Adrenal gland (tissue), 12 donors: ENCODE data around the gene ADIPOR2. TPM values are rescaled to one million over a fixed set of nuclear protein-coding genes. Genes with fewer than 3 reads are reported as not detected.
"Not testable (repeated sequence)": the region's sequence is repeated elsewhere in the genome, so short reads cannot be mapped to it uniquely, and the experiment has no call there.

Experiments used
- DNase-seq, 7 donors: peaks; one replicate each; pipeline ENCODE4 v3.0.0-alpha.2; 2019 to 2020
- H3K27ac ChIP-seq, 5 donors: fragments of 200-600 bp; sonication (generic) in 4 of 5; 1 replicate in 3 of 5; 2 replicates in 2 of 5; pipeline versions ENCODE4 v1.5.1 to v1.8.0; 2016 to 2020; ENCODE audit warnings: mild to moderate bottlenecking in 1 of 5
- H3K27me3 ChIP-seq: fragments of 200-600 bp; 2 replicates; pipeline ENCODE4 v1.8.0; 2021
- H3K36me3 ChIP-seq, 2 donors: fragments of 200-600 bp; replicated peaks in 1 of 2; 1 replicate in 1 of 2; 2 replicates in 1 of 2; pipeline versions ENCODE4 v1.5.1 to v1.8.0; 2018 to 2022
- H3K4me1 ChIP-seq, 2 donors: fragments of 200-600 bp; replicated peaks in 1 of 2; 1 replicate in 1 of 2; 2 replicates in 1 of 2; pipeline versions ENCODE4 v1.5.1 to v1.8.0; 2018 to 2021
- H3K4me3 ChIP-seq, 4 donors: fragments of 200-600 bp; sonication (generic) in 3 of 4; one replicate each; pipeline ENCODE4 v1.5.1; 2016 to 2018
- H3K9me3 ChIP-seq, 3 donors: fragments of 200-600 bp; sonication (generic) in 1 of 3; replicated peaks in 1 of 3; 1 replicate in 2 of 3; 2 replicates in 1 of 3; pipeline versions ENCODE4 v1.5.1 to v1.8.0; 2016 to 2021
- CTCF ChIP-seq, 6 experiments: fragments of 450-650 bp in 4 of 6; fragments of 200-600 bp in 2 of 6; sonication (generic) in 1 of 6; IDR thresholded peaks; 1 replicate in 5 of 6; 2 replicates in 1 of 6; pipeline versions ENCODE4 v1.5.1 to v1.8.0; 2016 to 2021; ENCODE audit warnings: antibody characterized with exemption in 6 of 6, mild to moderate bottlenecking in 2 of 6, moderate library complexity in 1 of 6
- POLR2A ChIP-seq, 2 donors: fragments of 450-650 bp; IDR thresholded peaks; one replicate each; pipeline ENCODE4 v1.6.1; 2017; ENCODE audit warnings: antibody characterized with exemption in 2 of 2, mild to moderate bottlenecking in 2 of 2, moderate library complexity in 1 of 2
- WGBS, 4 donors: extraction: QIAGEN DNeasy Blood & Tissue Kit in 2 of 4; methylation state at CpG; one replicate each; pipeline versions ENCODE4 v1.1.5 to v1.1.7; 2013 to 2017; 5-methylcytosine and 5-hydroxymethylcytosine counted together
- intact Hi-C, 2 donors: fragments of 100-400 bp; cut with DNase I; formaldehyde crosslinking; loops; one replicate each; pipeline versions ENCODE4 v1.14.1 to v1.15.0; 2022 to 2023
- polyA plus RNA-seq, 3 donors: library from polyadenylated mRNA; stranded (reverse); fragments of 200-250 nt in 2 of 3; fragments of 350-450 nt in 1 of 3; fragmentation: Illumina TruSeq in 1 of 3; extraction: RNeasy Lipid Tissue Mini Kit (QIAGEN cat#74804) in 1 of 3; gene quantifications; one replicate each; pipeline ENCODE4 v1.2.3, GENCODE V29; 2013 to 2014
- total RNA-seq, 9 donors: library from RNA; depleted of rRNA in 4 of 9; stranded (reverse); fragments of >200 nt in 4 of 9; fragments of 120-200 nt in 1 of 9; fragmentation: NEBNext Ultra II Directional in 1 of 9; extraction: Animal tissue kit (Norgen Biotek cat#: 25700) in 1 of 9; gene quantifications; one replicate each; pipeline versions ENCODE4 v1.1.0 to v1.2.4, GENCODE V29; 2013 to 2023
- donor health status: healthy with polysubstance abuse.
- donor health status: Bipolar disorder and iron deficiency.
- donor health status: DM: yes; HTN: yes; CAD: no.
- donor health status: DM: no; HTN: no; CAD: no.
- donor health status: DM: no; HTN: no; CAD: no.
- donor health status: DM: yes; HTN: yes; CAD: no.

ADIPOR2 gene
- total and polyA plus RNA-seq, 12 donors, result 46.2 to 214 (median 98.6) TPM

DNA sequence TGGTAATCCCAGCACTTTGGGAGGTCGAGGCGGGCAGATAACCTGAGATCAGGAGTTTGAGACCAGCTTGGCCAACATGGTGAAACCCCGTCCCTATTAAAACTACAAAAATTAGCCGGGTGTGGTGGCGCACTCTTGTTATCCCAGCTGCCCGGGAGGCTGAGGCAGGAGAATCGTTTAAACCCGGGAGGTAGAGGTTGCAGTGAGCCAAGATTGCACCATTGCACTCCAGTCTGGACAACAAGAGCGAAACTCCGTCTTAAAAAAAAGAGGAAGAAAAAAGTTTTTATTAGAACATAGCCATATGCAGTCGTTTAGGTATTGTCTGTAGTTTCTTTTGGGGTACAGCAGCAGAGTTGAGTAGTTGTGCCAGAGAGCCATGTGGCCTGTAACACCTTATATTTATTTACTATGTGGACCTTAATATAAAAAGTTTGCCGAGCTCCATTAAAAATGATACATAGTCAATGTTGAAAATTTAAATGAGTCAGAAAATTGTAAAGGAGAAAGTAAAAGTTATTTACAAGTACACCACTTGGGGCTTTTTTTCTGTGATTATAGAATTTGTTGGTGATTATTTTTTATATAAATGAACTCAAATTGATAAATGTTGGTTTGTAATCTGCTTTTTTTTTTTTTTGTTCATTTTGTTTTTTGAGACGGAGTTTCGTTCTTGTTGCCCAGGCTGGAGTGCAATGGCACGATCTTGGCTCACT, 2.2 kb downstream of the ADIPOR2 start:
- 75 to 77% (median 76%) methylated on average over 15 of the region's 15 CpGs for WGBS, 4 donors
- H3K27ac ChIP-seq, result peak overlapping the region in 2 of 5 donors; percentile 6 to 23
- peak overlapping the region in 1 of 4 donors; percentile 78 for H3K4me3 ChIP-seq
- peaks cover 34 to 64% of the 10 kb centered on the region in 2 donors for H3K4me1 ChIP-seq
- TF ChIP-seq POLR2A (IDR thresholded peaks at IDR 0.05) (no peak), CTCF (IDR thresholded peaks at IDR 0.05) (no peak)
- no peaks in the 10 kb centered on the region for H3K27me3 ChIP-seq
- intact Hi-C loops, result loop anchor here in 1 of 2 donors (5.0 kb wide), 1 partner anchor 36 kb away; no protein-coding TSS in a partner anchor
- no peaks in the 10 kb centered on the region for H3K9me3 ChIP-seq
- no peak for DNase-seq
- H3K36me3 ChIP-seq, result no peaks in the 10 kb centered on the region

- H3K4me3 ChIP-seq, H3K27me3 ChIP-seq, H3K9me3 ChIP-seq, DNase-seq, H3K27ac ChIP-seq, H3K36me3 ChIP-seq, intact Hi-C loops: not testable (repeated sequence)
- WGBS, 4 donors, result 87 to 94% (median 90%) methylated on average over 8 of the region's 8 CpGs
- H3K4me1 ChIP-seq, result peaks cover 33 to 78% of the 10 kb centered on the region in 2 donors
These were observed 4.2 kb downstream of the ADIPOR2 start for GRCh38 chr12:1695097-1695496.

DNA sequence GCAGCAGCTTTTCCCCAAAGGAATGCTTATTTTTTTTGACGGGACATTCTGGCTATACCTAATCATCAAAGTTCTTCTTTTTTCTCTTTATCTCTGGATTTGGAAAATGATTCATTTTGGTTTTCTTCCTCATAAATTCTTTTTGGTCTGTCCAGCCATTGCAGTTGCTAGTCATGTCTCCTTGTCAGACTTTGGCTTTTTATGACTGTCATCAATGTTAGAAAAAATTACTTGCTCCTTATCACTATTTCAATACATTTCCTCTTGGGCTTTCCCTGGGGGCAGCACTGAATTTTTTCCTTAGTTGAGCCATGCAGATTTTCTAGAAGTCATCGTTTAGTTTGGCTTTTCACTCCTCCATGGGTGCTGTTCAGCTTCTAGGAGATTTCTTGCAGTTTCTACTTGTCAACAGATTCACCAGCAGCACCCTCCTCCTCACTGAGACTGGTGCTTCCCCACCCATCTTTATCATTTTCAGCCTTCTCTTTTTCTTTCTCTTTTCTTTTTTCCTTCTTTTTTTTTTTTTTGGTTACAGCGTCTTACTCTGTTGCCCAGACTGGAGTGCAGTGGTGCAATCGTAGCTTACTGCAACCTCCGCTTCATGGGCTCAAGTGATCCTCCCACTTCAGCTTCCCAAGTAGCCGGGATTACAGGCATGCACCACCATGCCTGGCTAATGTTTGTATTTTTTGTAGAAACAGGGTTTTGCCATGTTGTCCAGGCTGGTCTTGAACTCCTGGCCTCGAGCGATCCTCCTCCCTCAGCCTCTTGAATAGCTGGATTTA, 5.2 kb downstream of the ADIPOR2 start:
- intact Hi-C loops, result no loop called here
- 60 to 62% (median 62%) methylated on average over 8 of the region's 8 CpGs for WGBS, 4 donors
- Histone ChIP-seq H3K36me3 (no peaks in the 10 kb centered on the region), H3K27me3 (no peaks in the 10 kb centered on the region), H3K4me1 (peaks cover 29 to 78% of the 10 kb centered on the region in 2 donors), H3K9me3 (no peaks in the 10 kb centered on the region), H3K4me3 (no peak overlapping the region), H3K27ac (peak overlapping the region in 3 of 5 donors; percentile 18 to 61 (median 24))
- TF ChIP-seq CTCF (IDR thresholded peaks at IDR 0.05) (no peak), POLR2A (IDR thresholded peaks at IDR 0.05) (no peak)
- no peak for DNase-seq

DNA sequence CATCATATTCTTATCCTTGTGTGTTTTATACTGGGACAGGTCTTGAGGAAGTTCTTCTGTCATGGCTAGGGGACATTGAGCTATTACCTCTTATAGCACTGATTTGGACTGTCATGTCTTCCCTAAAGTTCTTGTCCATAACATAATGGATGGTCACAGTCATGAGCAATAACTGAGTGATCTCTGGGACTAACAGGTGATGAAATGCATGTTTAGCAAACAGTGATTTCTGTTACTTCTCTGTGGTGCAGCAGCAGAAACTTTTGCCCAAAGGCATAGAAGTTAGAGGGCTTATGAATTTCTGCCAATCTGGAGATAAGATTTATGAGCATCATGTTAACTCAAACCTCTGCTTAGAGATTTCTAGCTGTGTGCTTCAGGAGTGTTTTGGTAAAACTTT, 5.9 kb downstream of the ADIPOR2 start:
- no peak overlapping the region for H3K4me3 ChIP-seq
- peaks cover 29 to 78% of the 10 kb centered on the region in 2 donors for H3K4me1 ChIP-seq
- H3K27ac ChIP-seq, result peak overlapping the region in 3 of 5 donors; percentile 18 to 40 (median 24)
- H3K36me3 ChIP-seq, result no peaks in the 10 kb centered on the region
- intact Hi-C loops, result no loop called here
- no peaks in the 10 kb centered on the region for H3K27me3 ChIP-seq
- H3K9me3 ChIP-seq, result no peaks in the 10 kb centered on the region
- no peak for DNase-seq
- no peak for TF ChIP-seq POLR2A (IDR thresholded peaks at IDR 0.05)
- TF ChIP-seq CTCF (IDR thresholded peaks at IDR 0.05), result no peak
